T-helper 22 cell (primary cell): ENCODE data around the gene DISP2.
A peak's percentile ranks its signal among the peaks of the same experiment; 100 is the strongest.

Source experiments
- DNase-seq: peaks from one replicate; pipeline ENCODE4 v3.0.0-alpha.2; 2020; ENCODE audit warnings: low read depth

The DISP2 gene

DNA sequence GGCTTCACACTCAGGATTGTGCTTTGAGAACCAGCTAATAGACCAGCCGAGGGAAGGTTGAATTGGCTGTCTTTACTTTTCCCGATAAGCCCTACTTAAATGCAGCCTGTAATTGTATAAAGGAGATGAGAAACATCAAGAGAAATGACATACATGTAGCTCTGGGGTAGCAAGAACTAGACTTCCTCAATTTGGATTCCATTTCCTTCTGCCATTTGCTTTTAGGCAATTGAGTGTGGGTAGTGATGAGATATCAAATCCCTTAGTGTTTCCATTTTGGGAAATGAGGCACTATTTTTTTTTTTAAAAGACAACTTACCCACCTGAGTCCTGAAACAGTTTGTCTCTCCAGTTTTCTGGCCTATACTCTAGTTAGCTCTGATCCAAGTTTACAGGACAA lies 32.3 kb upstream of the DISP2 start:
- DNase-seq = no peak

DNA sequence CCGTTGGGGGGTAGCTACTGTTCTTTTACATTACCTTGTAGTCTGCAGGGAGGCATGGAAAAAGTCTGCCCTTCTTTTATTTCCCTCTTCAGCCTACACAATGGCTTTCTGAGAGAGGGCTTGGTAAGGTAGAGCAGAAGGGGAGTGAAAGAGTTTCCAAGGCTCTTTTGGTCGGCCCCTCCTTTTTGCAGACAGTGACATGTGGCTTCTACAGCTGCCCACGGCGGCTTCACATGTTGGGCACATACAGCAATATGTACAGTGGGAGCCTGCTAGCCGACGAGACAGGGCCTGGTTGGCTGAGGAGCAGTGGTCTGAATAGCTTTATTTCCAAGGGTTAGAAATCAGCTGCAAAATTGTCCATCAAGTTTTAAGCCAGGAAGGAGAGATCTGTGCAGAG lies 30.6 kb upstream of the DISP2 start:
- no peak for DNase-seq

DNA sequence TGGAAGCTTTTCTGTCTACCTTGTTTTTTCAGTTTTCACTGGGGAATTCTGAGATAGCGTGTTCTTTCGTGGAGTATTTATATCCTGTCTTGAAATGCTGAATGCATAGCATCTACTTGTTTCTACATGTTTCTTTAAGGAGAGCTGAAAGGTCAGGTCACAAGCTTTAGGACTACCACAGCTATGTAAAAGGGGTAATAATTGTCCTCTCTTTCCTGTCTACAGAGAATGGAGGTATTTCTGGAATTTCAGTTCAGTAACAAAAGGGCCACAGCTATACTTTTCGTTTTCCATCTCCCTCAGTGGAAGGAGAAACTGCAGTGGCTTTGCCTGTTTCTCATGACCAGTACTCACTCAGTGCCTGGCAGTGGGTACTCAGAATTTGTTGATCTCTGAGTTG lies 29.8 kb upstream of the DISP2 start:
- no peak for DNase-seq

DNA sequence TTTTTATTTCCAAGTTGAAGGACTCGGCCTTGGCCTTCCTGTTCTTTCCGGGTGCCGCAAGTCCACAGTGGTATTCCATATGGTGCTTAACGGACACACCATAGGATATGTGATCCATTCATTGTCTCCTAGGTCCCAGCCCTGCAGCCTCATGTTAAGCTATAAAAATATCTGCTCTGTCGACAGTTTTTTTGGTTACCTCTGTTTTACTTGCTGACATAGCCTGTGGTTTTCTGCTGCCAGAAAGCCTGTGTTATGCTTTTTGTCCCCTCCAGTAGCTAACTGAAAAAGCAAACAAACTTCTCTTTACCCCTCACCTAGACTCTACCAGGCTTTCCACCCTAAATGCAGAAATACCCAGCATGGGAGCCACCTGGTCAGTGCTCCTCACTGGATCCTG lies 29.3 kb upstream of the DISP2 start:
- DNase-seq = no peak

DNA sequence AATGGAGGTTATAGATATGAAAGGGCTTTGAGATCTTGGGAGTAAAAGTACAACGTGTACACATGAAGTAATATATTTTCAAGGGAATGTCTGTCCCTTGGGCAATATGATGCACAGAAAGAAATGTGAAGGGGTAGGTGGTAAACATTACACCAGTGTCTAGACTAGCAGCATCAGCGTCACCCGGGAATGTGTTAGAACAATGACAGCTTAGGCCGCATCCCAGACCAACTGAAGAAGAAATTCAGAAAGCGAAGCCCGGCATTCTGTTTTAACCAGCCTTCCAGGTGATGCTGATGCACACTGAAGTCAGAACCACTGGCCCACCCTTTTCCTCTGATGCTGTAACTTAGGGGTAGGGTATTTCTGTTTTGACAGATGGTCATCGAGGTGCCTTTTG lies 28.2 kb upstream of the DISP2 start:
- no peak for DNase-seq

DNA sequence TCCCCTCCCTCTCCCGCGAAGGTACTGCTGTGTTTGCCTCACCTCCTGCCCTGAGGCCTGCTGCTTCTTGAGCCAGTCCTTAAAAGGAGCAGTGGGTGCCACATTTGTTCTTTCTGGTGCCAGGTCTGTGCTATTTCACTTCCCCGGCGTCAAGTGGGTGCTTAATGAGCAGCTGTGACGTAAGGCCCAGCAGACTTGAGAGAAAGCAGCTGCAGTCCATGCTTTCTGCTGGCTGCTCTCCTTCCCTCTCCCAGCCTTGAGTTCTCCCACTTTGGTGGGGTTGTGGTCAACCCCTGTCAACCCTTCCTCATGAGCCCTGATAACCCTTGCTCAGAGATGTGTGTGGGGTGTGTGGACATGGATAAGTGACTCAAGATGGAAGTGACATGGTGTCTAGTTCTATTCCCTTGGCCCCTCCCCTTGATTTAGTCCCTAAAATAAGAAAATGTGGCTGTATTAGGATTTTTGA lies 27.6 kb upstream of the DISP2 start:
- DNase-seq = no peak

DNA sequence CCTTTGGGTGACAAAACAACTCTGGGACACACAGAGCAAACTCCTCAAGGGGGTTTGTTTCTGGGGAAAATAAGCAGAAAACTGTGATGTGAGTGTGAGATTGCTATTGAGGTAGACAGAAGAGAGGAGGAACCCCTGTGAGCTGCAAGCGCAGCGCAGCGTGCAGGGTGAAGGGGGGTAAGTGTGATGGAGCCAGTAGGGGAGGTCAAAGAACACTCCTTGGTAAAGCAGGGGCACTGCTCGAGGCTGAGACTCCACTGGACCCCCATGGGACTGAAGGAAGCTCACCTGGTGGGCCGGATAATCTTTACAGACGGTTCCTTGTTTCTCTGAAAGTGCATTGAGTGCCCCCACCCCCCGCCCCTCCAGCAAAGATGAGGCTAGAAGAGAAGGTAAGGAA lies 27.0 kb upstream of the DISP2 start:
- DNase-seq = no peak

DNA sequence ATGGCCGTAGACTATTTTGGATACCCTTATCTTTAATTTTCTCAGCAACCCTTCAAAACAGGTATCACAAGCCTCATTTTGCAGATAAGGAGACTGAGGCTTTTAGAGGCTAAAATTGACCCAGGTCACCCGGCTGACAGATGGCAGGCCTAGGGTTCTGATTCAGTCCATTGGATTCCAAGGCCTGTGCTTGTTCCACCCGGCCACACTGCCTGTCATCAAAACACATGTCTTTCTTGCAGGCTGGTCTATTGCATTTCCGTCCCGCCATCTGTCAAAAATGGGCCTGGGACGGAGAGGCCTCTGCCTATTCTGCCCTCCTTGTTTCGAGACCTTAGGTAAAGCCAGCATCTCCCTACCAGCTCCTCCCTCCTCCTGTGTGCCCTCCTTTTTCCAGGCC lies 26.4 kb upstream of the DISP2 start:
- DNase-seq = no peak

DNA sequence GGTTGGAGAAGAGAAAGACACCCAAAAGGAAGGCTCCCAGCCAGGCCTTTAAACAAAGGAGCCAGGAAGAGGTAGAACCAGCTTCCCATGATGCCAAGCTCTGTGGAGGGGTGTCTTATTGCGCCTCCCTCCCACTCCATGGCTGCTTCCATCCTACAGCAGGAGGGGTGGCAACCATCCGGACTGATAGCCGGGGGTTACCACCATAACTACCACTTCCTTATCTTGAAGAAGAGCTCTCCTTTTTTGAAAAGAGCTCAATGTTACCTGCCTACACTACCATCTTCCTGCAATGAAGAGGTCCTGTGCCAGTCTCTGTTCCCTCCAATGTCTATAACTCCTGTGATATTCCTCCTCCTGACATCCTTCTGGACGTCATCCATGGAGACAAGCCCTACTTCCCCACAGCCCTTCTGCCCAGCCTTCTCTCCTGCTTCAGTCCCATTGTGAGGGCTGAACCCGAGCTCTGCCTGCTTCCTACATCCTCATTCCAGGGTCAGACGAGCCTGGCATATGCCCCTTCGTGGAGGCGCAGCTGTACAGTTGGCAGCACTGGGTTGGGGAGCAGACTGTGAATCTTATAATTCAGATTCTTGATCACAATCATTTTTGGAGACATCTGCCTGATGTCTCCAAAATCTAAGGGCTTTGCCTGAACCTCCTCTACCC lies 25.8 kb upstream of the DISP2 start:
- no peak for DNase-seq

DNA sequence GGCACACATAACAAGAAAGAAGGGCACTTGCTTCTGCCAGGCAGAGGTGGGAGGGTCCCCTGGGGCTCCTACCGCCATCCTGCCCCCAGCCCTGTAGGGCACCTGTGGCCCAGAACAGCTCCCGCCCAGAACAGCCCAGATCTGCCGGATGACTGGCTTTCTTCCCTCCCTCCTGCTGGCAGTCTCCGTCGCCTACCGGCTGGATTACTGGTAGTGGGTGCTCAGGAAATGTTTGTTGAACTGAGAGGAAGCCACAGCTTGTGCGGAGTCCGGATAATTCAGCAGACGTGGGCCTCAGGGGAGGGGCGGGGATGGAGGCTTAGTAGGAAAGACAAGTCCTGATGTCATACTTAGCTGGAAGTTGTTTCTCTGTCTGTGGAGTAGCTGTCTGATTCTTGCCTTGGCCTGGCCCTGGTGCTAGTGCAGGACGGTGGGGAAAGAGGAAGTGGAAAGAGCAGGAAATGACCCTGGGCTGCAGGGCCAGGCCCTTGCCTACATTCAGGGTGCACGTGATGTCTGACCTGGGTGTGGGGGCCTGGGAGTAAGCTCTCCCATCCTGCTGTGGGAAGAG lies 24.0 kb upstream of the DISP2 start:
- no peak for DNase-seq

DNA sequence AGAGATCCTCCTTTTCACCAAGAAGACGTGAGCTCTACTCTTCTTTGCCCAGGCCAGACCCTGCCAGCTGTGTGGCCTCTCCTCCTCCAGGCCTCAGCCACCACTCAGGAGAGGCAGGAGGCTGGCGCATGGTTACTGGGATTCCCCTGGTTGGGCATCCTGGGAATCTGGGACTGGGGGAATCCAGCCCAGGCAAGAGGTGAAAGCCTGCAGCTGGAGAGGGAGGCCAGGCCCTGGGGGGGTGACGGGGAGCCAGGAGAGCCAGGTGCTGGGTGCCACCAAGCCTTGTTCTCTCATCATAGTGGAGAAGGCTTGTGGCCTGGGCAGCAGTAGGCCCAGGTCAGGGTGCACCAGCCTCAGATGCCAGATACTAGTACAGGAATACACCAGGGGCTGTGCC lies 23.5 kb upstream of the DISP2 start:
- no peak for DNase-seq

DNA sequence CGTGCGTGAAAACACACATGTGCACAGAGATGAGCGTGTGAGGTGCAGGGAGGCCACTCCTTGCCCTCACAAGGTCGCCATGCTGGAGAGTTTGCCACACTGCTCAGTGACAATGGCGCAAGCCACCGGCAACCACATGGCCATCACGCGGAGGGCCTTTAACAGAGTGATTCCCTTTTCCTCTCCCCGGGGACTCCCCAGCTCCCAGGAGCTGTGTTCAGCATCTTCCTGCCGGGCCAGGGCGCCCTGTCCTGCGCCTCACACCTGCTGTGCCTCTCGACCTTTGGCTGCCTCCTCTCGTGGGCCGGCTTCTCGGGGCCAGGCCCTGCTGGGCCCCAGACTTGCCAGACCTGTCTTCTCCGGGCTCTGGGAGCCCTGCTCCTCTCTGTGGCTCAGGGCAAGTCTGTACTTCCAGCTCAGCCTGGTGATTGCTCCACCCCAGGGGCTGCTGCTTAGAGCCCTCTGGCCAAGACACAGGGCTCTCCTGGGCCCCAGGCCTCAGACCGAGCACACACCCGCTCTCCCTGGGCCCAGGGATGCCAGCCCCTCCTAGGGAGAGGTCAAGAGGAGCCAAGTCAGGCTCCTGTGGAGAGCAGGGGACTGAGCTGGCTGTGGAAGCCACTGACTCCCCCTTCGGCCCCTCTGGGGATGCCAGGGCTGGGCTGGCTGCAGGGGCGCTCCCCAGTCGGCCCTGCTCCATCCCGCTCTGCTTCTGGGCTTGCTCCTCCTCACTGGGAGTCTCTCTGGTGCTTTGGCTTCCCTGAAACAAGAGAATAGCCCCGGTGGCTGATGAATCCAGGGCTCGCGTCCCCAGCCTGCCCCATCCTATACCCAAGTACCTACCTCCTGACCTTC lies 22.9 kb upstream of the DISP2 start:
- no peak for DNase-seq

DNA sequence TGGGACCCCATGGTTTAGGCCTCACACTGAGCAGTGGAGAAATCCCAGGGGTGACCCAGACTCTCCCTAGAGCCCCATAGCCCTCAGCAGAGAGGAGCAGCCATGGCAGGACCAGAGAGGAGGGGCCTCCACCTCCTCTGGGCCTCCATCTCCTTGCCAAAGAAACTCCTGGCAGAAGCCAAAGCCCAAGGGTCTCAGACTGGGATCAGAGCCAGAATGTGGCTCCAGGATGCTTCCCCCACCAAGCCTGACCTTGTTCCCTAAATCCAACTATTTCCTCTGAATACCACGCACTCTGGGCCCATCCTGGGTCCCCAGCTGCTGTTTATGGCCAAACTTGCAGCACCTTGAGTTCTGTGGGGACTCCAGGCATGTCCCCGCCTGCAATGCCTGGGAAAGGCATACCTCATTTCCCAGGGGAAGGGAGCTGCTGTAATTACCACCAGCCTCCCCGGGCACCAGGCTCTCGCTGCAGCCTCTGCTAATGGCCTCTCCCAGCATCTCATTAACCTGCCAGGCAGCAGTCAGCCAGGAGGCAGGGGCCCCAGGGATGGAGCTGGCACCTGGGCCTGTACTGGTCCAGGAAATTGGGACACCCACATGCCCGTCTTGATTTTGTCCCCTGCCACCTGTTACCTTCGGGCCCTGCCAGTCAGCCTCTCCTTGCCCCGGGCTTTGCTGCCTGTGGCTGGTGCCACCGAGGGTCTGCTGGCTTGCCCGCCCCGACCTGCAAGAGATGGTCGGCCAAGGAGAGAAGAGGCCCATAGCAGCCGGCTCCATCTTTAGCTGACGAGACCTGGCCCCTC lies 21.9 kb upstream of the DISP2 start:
- no peak for DNase-seq

DNA sequence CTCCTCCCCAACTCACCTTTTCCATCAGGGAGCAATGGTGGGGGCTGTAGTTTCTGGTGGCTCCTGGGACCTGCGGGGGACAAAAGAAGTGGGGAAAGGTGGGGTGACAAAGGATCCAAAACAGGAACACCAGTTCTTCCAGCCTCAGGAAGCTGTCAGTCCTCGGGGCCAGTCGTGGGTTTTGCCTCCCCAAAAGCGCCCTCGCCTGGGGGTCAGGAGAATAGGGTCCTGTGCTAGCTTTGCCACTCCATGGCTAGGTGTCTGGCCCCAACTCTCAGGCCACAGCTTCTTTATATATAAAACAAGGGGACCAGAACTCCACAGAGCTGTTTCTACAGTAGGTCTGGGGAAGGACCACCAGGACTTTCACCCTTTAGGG lies 21.3 kb upstream of the DISP2 start:
- no peak for DNase-seq

DNA sequence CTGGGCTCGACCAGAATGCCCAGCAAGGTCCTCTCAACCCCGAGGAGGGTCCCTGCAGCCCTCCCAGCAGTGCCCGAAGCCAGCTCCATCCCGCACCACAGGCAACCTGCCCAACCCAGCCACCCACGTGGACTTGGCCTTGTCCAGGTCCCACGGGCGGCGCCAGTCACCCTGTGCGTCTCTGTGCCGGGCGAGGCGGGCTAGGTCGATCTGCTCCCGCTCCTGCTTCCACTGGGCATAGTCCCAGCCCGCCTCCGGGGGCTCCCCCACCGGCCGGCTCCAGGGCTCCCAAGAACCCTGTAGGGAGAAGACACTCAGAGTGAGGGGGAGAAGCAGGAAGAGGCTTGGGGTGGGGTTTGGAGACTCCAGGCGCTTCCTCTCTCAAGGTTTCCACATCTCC lies 20.4 kb upstream of the DISP2 start:
- DNase-seq = no peak

DNA sequence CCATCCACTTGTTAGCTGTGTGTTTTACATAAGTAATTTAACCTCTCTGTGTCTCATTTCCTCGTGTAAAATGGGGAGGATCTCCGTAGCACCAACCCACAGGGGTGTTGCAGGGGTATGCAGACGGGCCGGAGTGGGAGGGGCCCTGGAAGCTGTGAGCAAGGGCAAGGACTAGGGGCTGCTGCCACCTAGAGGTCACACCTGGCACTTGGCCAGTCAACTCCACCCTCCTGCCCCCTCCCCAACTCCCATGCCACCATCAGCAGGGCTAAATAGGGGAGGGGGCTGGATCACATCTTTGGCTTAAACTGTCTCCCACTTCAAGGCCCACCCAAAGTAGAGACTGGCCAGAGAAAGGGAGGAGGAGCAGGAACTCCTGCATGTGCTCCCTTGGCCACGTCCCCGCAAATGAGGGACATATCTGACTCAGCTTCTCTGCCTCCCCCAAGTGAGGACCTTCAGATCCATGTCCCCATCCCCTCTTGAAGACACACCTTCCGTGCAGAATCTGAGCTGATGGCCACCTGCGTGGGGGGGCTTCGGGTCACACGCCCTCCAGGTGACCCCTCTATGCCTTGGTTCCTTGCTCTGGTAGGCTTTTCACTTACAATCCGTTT lies 19.9 kb upstream of the DISP2 start:
- peak; percentile 49 for DNase-seq

DNA sequence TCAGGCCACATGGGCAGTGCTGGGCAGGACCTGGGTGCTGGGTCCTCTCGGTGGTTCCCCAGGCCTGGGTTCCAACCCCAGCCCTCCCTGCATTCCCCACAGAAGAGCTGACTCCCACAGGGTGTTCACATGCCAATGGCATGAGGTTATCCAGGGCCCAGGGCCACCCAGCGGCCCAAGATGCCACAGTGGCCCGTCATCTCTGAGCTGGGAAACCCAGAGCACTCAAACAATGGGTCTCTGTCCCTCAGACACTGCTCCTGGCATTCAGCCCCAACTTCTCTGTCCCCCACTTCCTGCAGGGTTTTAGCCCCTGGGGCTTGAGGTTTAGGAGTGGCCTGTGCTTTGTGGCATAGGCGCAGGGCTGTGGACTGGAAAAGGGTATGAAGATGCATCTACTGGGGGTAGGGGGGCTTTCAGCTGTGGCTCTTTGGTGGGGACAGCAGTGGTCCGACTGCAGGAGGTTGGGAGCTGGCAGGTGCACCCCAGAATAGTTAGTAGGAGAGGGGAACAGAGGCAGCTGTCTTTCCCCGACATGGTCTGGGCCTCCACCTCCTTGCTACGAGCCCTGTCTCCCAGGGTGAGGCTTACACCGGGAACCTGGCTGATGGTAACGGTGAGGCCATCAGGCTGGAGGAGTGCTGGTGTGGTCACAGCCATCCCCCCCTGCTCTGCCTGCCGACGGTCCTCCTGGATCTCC lies 18.9 kb upstream of the DISP2 start:
- DNase-seq = no peak

DNA sequence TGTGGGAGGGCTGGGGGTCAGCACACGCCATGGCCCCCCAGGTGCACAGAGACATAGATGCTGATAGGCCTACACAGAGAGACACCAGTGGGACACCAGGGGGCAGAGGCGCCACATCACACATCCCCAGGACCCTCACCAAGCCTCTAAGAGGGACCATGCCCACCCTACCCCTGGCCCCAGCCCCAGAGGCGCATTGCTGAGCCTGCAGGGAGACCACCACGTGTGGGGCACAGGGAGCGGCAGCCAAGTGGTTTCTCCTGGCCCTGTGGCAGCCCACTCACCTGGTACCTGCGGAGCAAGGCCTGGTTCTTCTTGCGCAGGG lies 18.4 kb upstream of the DISP2 start:
- DNase-seq = no peak

DNA sequence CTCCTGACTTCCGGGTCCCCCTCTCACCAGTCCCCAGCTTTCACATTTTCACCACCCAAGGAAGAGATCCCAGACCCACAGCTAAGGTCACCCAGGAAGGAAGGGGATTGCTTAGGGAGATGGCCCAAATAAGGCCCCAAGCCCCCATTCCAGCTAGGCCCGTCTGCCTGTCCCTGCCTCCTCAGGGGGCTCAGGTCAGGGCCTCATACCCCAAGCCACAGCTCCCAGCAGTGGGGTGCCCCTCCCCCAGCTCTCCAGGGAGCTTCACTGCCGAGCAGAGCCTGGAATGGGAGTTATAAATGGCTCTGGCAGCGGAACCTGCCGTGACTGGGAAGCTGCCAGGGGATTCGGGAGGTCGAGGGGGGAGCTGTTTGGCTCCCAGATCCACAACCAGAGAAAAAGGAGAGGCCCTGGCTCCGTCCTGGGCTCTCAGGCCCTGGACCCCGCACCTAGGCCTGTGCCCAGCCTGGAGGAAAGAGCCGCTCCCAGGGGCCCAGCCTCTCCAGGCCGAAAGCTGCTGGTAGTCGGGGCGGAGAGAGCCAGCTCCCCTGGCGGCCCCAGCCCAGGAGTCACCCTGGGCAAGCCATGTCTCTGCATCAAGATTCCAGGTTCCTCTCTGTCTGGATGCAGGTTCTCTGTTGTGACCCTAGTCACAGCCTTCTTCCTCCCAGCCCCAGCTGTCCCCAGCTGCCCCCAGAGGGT lies 17.8 kb upstream of the DISP2 start:
- no peak for DNase-seq

DNA sequence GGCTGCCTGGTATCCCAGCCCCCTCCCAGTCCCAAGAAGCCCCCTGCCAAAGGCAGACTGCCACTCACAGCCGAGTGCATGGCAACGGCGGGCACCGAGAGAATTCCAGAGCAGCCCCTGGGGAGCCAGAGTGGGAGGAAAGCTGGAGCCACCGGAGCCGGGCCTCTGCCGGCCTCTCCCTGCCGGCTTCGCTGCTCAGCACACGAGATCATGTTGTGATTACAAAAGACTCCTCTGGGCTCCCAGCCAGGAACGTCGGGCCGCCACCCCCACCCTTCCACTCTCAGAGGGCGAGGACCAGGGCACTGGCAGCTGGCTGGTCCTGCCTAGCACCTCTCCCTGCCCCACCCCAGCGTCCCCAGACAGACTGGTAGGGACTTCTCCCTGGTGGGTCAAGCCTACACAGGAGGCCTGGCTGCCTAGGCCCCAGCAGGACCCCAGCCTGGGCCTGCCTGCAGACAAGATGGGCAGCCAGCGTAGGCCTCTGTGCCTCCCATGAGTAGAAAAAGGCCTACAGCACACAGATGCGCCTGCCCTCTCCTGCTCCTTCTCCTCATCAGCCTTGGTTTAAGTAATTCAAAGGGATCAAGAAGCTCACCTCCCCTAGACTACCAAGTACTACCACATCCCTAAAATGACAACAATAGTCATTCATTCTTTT lies 17.1 kb upstream of the DISP2 start, which contains the start of gene CCDC9B:
Gene CCDC9B, minus strand, starts transcription at position 200 of the 661 bp plus-strand sequence. Its CDS starts 120 bp downstream, at position 80.
- no peak for DNase-seq
